Osteoblast (primary cell): Measurements from ENCODE around the gene GOLGA6L2. TPM values are rescaled to one million over a fixed set of nuclear protein-coding genes. Genes with fewer than 3 reads are reported as not detected.

Source experiments
- DNase-seq: peaks from one replicate; pipeline ENCODE4 v3.0.0; 2011; ENCODE audit warnings: low spot score, mixed read lengths; ENCODE audit not compliant: insufficient read length; ENCODE audit errors: missing footprints
- H2AFZ ChIP-seq: 2 replicates; pipeline ENCODE4 v1.6.0; 2011; ENCODE audit warnings: mild to moderate bottlenecking, low read length
- H3K27ac ChIP-seq: 2 replicates; pipeline ENCODE4 v1.5.1; 2011; ENCODE audit warnings: mild to moderate bottlenecking, low read depth, low read length, moderate library complexity
- H3K27me3 ChIP-seq: 2 replicates; pipeline ENCODE4 v1.6.0; 2012; ENCODE audit warnings: mild to moderate bottlenecking, control low read depth, inconsistent platforms, low read length, moderate library complexity; ENCODE audit not compliant: insufficient read depth
- H3K36me3 ChIP-seq: 2 replicates; pipeline ENCODE4 v1.5.1; 2011; ENCODE audit warnings: mild to moderate bottlenecking, low read length, control low read depth, moderate library complexity; ENCODE audit not compliant: insufficient read depth
- H3K4me1 ChIP-seq: 2 replicates; pipeline ENCODE4 v1.5.1; 2011; ENCODE audit warnings: mild to moderate bottlenecking, low read length, control low read depth, moderate library complexity; ENCODE audit not compliant: insufficient read depth
- H3K4me2 ChIP-seq: 2 replicates; pipeline ENCODE4 v1.6.0; 2011; ENCODE audit warnings: mild to moderate bottlenecking, low read length; ENCODE audit not compliant: insufficient read depth
- H3K4me3 ChIP-seq: fragments of 200-600 bp; sonication (generic); 3 replicates; pipeline ENCODE4 v1.5.1; 2012; ENCODE audit warnings: mild to moderate bottlenecking, low read length, inconsistent platforms; ENCODE audit not compliant: insufficient read depth
- H3K79me2 ChIP-seq: 2 replicates; pipeline ENCODE4 v1.6.0; 2012; ENCODE audit warnings: mild to moderate bottlenecking, low read length, control low read depth, inconsistent platforms; ENCODE audit not compliant: insufficient read depth
- H3K9me3 ChIP-seq: 2 replicates; pipeline ENCODE4 v1.5.1; 2011; ENCODE audit warnings: low read depth, low read length, control low read depth
- H4K20me1 ChIP-seq: 2 replicates; pipeline ENCODE4 v1.6.0; 2012; ENCODE audit warnings: mild to moderate bottlenecking, low read length, control low read depth; ENCODE audit not compliant: insufficient read depth
- total RNA-seq: library from RNA; depleted of rRNA; stranded (reverse); fragments of >200 nt; gene quantifications from 2 replicates; pipeline ENCODE4 v1.2.3, GENCODE V29; 2012
- TF ChIP-seq, protein P1 (sequence below): IDR thresholded peaks from 2 replicates; pipeline ENCODE4 v1.5.1; 2011; ENCODE audit warnings: mild to moderate bottlenecking, low read depth, low read length, moderate library complexity; ENCODE audit errors: extremely low read depth

The GOLGA6L2 gene
- total RNA-seq, 1 donor: not detected

- no peaks in the 10 kb centered on the region for H3K36me3 ChIP-seq
- H2AFZ ChIP-seq: no peak overlapping the region
- TF ChIP-seq, protein P1, sequence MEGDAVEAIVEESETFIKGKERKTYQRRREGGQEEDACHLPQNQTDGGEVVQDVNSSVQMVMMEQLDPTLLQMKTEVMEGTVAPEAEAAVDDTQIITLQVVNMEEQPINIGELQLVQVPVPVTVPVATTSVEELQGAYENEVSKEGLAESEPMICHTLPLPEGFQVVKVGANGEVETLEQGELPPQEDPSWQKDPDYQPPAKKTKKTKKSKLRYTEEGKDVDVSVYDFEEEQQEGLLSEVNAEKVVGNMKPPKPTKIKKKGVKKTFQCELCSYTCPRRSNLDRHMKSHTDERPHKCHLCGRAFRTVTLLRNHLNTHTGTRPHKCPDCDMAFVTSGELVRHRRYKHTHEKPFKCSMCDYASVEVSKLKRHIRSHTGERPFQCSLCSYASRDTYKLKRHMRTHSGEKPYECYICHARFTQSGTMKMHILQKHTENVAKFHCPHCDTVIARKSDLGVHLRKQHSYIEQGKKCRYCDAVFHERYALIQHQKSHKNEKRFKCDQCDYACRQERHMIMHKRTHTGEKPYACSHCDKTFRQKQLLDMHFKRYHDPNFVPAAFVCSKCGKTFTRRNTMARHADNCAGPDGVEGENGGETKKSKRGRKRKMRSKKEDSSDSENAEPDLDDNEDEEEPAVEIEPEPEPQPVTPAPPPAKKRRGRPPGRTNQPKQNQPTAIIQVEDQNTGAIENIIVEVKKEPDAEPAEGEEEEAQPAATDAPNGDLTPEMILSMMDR: no peak
Measured at GRCh38 chr15:23441204-23441603, 5.8 kb downstream of the GOLGA6L2 start.

DNA sequence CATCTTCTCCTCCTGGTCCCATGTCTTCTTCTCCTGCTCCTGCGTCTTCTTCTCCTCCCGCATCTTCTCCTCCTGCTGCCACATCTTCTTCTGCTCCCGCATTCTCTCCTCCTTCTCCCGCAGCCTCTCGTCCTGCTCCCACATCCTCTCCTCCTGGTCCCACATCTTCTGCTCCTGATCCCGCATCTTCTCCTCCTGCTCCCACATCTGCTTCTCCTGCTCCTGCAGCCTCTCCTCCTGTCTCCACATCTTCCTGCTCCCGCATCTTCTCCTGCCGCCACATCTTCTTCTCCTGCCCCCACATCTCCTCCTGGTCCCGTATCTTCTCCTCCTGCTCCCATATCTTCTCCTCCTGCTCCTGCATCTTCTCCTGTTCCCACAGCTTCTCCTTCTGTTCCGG is 6.4 kb downstream of the GOLGA6L2 start:
- TF ChIP-seq, protein P1: no peak
- Histone ChIP-seq H3K4me1 (no peaks in the 10 kb centered on the region), H3K27ac (no peak overlapping the region), H3K36me3 (no peaks in the 10 kb centered on the region), H3K9me3 (no peaks in the 10 kb centered on the region), H3K27me3 (no peaks in the 10 kb centered on the region), H3K4me3 (no peak overlapping the region), H4K20me1 (no peaks in the 10 kb centered on the region), H3K79me2 (no peaks in the 10 kb centered on the region), H3K4me2 (no peak overlapping the region), H2AFZ (no peak overlapping the region)
- no peak for DNase-seq

More at GRCh38 chr15:23441204-23441603, 5.8 kb downstream of the GOLGA6L2 start:
- Histone ChIP-seq H4K20me1 (no peaks in the 10 kb centered on the region), H3K27me3 (no peaks in the 10 kb centered on the region), H3K79me2 (no peaks in the 10 kb centered on the region), H3K4me2 (no peak overlapping the region), H3K4me1 (no peaks in the 10 kb centered on the region), H3K27ac (no peak overlapping the region), H3K9me3 (no peaks in the 10 kb centered on the region), H3K4me3 (no peak overlapping the region)
- no peak for DNase-seq

GRCh38 chr15:23439513-23439912 is 7.5 kb downstream of the GOLGA6L2 start:
- H3K9me3 ChIP-seq: no peaks in the 10 kb centered on the region
- H2AFZ ChIP-seq: no peak overlapping the region

DNA sequence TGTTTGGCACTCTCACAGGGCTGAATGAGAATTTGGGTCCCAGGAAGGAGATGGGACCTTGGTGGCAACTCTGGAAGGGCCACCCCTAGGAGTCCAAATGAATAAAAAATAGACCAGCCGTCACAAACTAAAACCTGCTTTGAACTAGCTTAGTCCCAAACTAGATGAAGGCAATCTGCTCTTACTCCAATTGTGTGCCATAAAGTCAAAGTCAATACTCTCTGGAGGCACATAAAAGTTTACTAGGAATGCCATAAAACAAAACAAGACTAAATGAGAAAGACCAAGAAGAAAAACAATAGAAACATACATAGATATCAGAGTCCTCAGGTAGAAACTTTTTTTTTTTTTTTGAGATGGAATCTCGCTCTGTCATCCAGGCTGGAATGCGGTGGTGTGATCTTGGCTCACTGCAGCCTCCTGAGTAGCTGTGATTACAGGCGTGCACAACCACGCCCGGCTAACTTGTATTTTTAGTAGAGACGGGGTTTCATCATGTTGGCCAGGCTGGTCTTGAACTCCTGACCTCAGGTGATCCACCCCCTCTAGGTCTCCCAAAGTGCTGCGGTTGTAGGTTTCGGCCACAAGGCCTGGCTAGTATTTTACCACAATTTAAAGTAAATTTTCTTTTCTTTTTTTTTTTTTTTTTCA is 8.1 kb downstream of the GOLGA6L2 start:
- no peak overlapping the region for H3K4me3 ChIP-seq
- H2AFZ ChIP-seq: no peak overlapping the region
- no peaks in the 10 kb centered on the region for H4K20me1 ChIP-seq
- H3K27me3 ChIP-seq: no peaks in the 10 kb centered on the region
- no peaks in the 10 kb centered on the region for H3K9me3 ChIP-seq
- no peaks in the 10 kb centered on the region for H3K79me2 ChIP-seq
- TF ChIP-seq, protein P1: no peak
- H3K4me2 ChIP-seq: no peak overlapping the region
- H3K27ac ChIP-seq: no peak overlapping the region
- no peaks in the 10 kb centered on the region for H3K36me3 ChIP-seq
- no peaks in the 10 kb centered on the region for H3K4me1 ChIP-seq
- DNase-seq: no peak

More at GRCh38 chr15:23439513-23439912, 7.5 kb downstream of the GOLGA6L2 start:
- TF ChIP-seq, protein P1: no peak
- H3K36me3 ChIP-seq: no peaks in the 10 kb centered on the region
- no peaks in the 10 kb centered on the region for H3K79me2 ChIP-seq
- H3K27ac ChIP-seq: no peak overlapping the region
- no peaks in the 10 kb centered on the region for H3K27me3 ChIP-seq
- no peak for DNase-seq
- H4K20me1 ChIP-seq: no peaks in the 10 kb centered on the region
- no peaks in the 10 kb centered on the region for H3K4me1 ChIP-seq
- no peak overlapping the region for H3K4me2 ChIP-seq
- no peak overlapping the region for H3K4me3 ChIP-seq
